Dermis microvascular lymphatic vessel endothelial cell (primary cell): Measurements from ENCODE around the gene TPGS1. TPM values are rescaled to one million over a fixed set of nuclear protein-coding genes. Genes with fewer than 3 reads are reported as not detected.

Experiments used
- DNase-seq, 2 donors: peaks; one replicate each; pipeline versions ENCODE4 v3.0.0 to v3.0.0-alpha.2; 2010; ENCODE audit warnings: low read depth in 2 of 2
- total RNA-seq: library from RNA; depleted of rRNA; stranded (reverse); fragments of >200 nt; gene quantifications from 2 replicates; pipeline ENCODE4 v1.2.1, GENCODE V29; 2014

TPGS1 gene
- total RNA-seq, 1 donor from 2014 or later: 27.5 TPM

- no peak for DNase-seq
Measured at GRCh38 chr19:495402-496111, 11.7 kb upstream of the TPGS1 start.

- no peak for DNase-seq
Measured at GRCh38 chr19:496112-496665, 11.1 kb upstream of the TPGS1 start, which contains the start of gene MADCAM1. Gene MADCAM1, plus strand, starts transcription at chr19:496486. Its CDS starts 14 bp downstream, at chr19:496500.

- no peak for DNase-seq
Measured at GRCh38 chr19:496986-497385, 10.3 kb upstream of the TPGS1 start.

GRCh38 chr19:497491-497868 is 9.8 kb upstream of the TPGS1 start:
- no peak for DNase-seq

GRCh38 chr19:497869-498510 is 9.3 kb upstream of the TPGS1 start:
- no peak for DNase-seq

GRCh38 chr19:498511-498891 is 8.8 kb upstream of the TPGS1 start:
- DNase-seq: no peak

- DNase-seq: no peak
Measured at GRCh38 chr19:498977-499623, 8.2 kb upstream of the TPGS1 start.

- DNase-seq: no peak
Measured at GRCh38 chr19:501646-502045, 5.7 kb upstream of the TPGS1 start.

- DNase-seq: no peak
Measured at GRCh38 chr19:504616-505015, 2.7 kb upstream of the TPGS1 start.

- DNase-seq: peak; percentile 87 to 100
Measured at GRCh38 chr19:506404-507285, 652 bp upstream of the TPGS1 start.

GRCh38 chr19:508204-509150 is 1.2 kb downstream of the TPGS1 start:
- no peak for DNase-seq

GRCh38 chr19:510606-511100 is 3.4 kb downstream of the TPGS1 start:
- DNase-seq: peak; percentile 73 to 89

GRCh38 chr19:511101-511851 is 4.0 kb downstream of the TPGS1 start:
- peak in 1 of 2 donors; percentile 68 for DNase-seq

GRCh38 chr19:512547-513365 is 5.5 kb downstream of the TPGS1 start:
- no peak for DNase-seq

GRCh38 chr19:513368-514165 is 6.3 kb downstream of the TPGS1 start:
- DNase-seq: no peak

GRCh38 chr19:514166-514663 is 6.9 kb downstream of the TPGS1 start:
- no peak for DNase-seq
